IMR-90 (cell line): Measurements from ENCODE around the gene NR2C2. TPM values are rescaled to one million over a fixed set of nuclear protein-coding genes. Genes with fewer than 3 reads are reported as not detected.

Experiments
- ATAC-seq: fragments of 200-7000 bp; cut with Tn5 transposase; 2 replicates; pipeline ENCODE4 v1.9.1; 2020; ENCODE audit warnings: low read depth, mild to moderate bottlenecking, moderate library complexity
- BruUV-seq: library from RNA; stranded (reverse); fragments of 400-500 nt; replicated peaks from 2 replicates; lab custom pipeline; 2021; lab: Mats Ljungman, UMichigan
- CTCF ChIA-PET: fragments of 300-600 bp; formaldehyde crosslinking; extraction: SDS; loops from one replicate; lab custom pipeline; 2021; ENCODE audit warnings: antibody characterized with exemption; lab: Yijun Ruan, JAX
- POLR2A ChIA-PET: fragments of 300-600 bp; sonication (Branson Sonifier 250); formaldehyde crosslinking; loops from one replicate; lab custom pipeline; 2022; ENCODE audit warnings: antibody characterized with exemption; ENCODE audit not compliant: unreplicated experiment; lab: Charles Lee
- DNase-seq: peaks from one replicate; pipeline ENCODE4 v3.0.0; 2013
- H2AFZ ChIP-seq: replicated peaks from 2 replicates; pipeline ENCODE3; 2013; ENCODE audit warnings: low read length, mild to moderate bottlenecking; ENCODE audit not compliant: poor library complexity
- H2AK5ac ChIP-seq: 2 replicates; pipeline ENCODE4 v1.6.1; 2013; ENCODE audit warnings: low read depth, low read length, inconsistent platforms
- H2AK9ac ChIP-seq: replicated peaks from 2 replicates; pipeline ENCODE3; 2013; ENCODE audit warnings: mild to moderate bottlenecking, low read depth, low read length, moderate library complexity; ENCODE audit not compliant: poor library complexity
- H2BK120ac ChIP-seq: 2 replicates; pipeline ENCODE4 v1.6.1; 2013; ENCODE audit warnings: low read depth, low read length, inconsistent platforms
- H2BK15ac ChIP-seq: 3 replicates; pipeline ENCODE4 v1.6.1; 2013; ENCODE audit warnings: low read depth, low read length, inconsistent platforms
- H2BK20ac ChIP-seq: 2 replicates; pipeline ENCODE4 v1.6.1; 2013; ENCODE audit warnings: low read depth, mild to moderate bottlenecking, inconsistent platforms, low read length, moderate library complexity
- H2BK5ac ChIP-seq: 2 replicates; pipeline ENCODE4 v1.6.1; 2013; ENCODE audit warnings: mild to moderate bottlenecking, low read depth, low read length, inconsistent platforms; ENCODE audit not compliant: poor library complexity, severe bottlenecking
- H3K14ac ChIP-seq: replicated peaks from 2 replicates; pipeline ENCODE4 v1.6.1; 2013; ENCODE audit warnings: low read depth, low read length, inconsistent platforms
- H3K18ac ChIP-seq: 2 replicates; pipeline ENCODE4 v1.6.1; 2013; ENCODE audit warnings: low read depth, low read length, control low read depth
- H3K23ac ChIP-seq: 2 replicates; pipeline ENCODE4 v1.6.1; 2013; ENCODE audit warnings: low read depth, low read length, inconsistent platforms
- H3K27ac ChIP-seq: 2 replicates; pipeline ENCODE4 v1.5.1; 2013; ENCODE audit warnings: mild to moderate bottlenecking, control low read depth, low read length; ENCODE audit not compliant: insufficient read depth
- H3K27me3 ChIP-seq: 2 replicates; pipeline ENCODE4 v1.6.1; 2013; ENCODE audit warnings: low read length; ENCODE audit not compliant: control insufficient read depth, insufficient read depth
- H3K36me3 ChIP-seq: 2 replicates; pipeline ENCODE4 v1.6.1; 2013; ENCODE audit warnings: low read length, mixed read lengths; ENCODE audit not compliant: control insufficient read depth, insufficient read depth
- H3K4ac ChIP-seq: 2 replicates; pipeline ENCODE4 v1.6.1; 2013; ENCODE audit warnings: low read depth, low read length, inconsistent platforms
- H3K4me1 ChIP-seq: 2 replicates; pipeline ENCODE4 v1.6.1; 2013; ENCODE audit warnings: low read length, mixed read lengths; ENCODE audit not compliant: control insufficient read depth, insufficient read depth
- H3K4me2 ChIP-seq: 2 replicates; pipeline ENCODE4 v1.6.1; 2013; ENCODE audit warnings: low read depth, mild to moderate bottlenecking, control low read depth, low read length, moderate library complexity
- H3K4me3 ChIP-seq: 2 replicates; pipeline ENCODE4 v1.5.1; 2013; ENCODE audit warnings: low read depth, mild to moderate bottlenecking, control low read depth, low read length, moderate library complexity; ENCODE audit not compliant: insufficient read depth
- H3K56ac ChIP-seq: 2 replicates; pipeline ENCODE4 v1.6.1; 2013; ENCODE audit warnings: low read length, inconsistent platforms; ENCODE audit not compliant: insufficient read depth; ENCODE audit errors: extremely low read depth
- H3K79me1 ChIP-seq, 2 experiments: 2 replicates each; pipeline ENCODE4 v1.6.1; 2013; ENCODE audit warnings: low read length in 2 of 2, inconsistent platforms in 1 of 2, low read depth in 1 of 2
- H3K9ac ChIP-seq: 2 replicates; pipeline ENCODE4 v1.6.1; 2013; ENCODE audit warnings: low read depth, low read length, control low read depth
- H3K9me1 ChIP-seq: 2 replicates; pipeline ENCODE4 v1.6.1; 2013; ENCODE audit warnings: low read length, inconsistent platforms; ENCODE audit not compliant: insufficient read depth
- H3K9me3 ChIP-seq: 2 replicates; pipeline ENCODE4 v1.6.1; 2013; ENCODE audit warnings: low read length; ENCODE audit not compliant: control insufficient read depth, insufficient read depth
- H4K20me1 ChIP-seq: 2 replicates; pipeline ENCODE4 v1.6.1; 2013; ENCODE audit warnings: low read length, inconsistent platforms; ENCODE audit not compliant: insufficient read depth
- H4K5ac ChIP-seq: 2 replicates; pipeline ENCODE4 v1.6.1; 2013; ENCODE audit warnings: mild to moderate bottlenecking, low read depth, low read length, control low read depth
- H4K8ac ChIP-seq, 2 experiments: 2 replicates each; pipeline ENCODE4 v1.6.1; 2013; ENCODE audit warnings: low read depth in 2 of 2, low read length in 2 of 2, control low read depth in 1 of 2, inconsistent platforms in 1 of 2
- H4K91ac ChIP-seq: 2 replicates; pipeline ENCODE4 v1.6.1; 2013; ENCODE audit warnings: low read depth, low read length, inconsistent platforms; ENCODE audit not compliant: insufficient read depth
- BHLHE40 ChIP-seq: fragments of 150-350 bp; IDR thresholded peaks from 2 replicates; pipeline ENCODE4 v1.6.1; 2016; ENCODE audit warnings: mild to moderate bottlenecking, low read depth, low read length
- FOS ChIP-seq: fragments of 150-350 bp; IDR thresholded peaks from 2 replicates; pipeline ENCODE4 v1.6.1; 2016; ENCODE audit warnings: low read depth, low read length
- MAFK ChIP-seq: IDR thresholded peaks from 2 replicates; pipeline ENCODE4 v1.6.1; 2012; ENCODE audit warnings: low read depth, low read length, improper control_type of control experiment
- MAZ ChIP-seq: IDR thresholded peaks from 2 replicates; pipeline ENCODE4 v1.6.1; 2012; ENCODE audit warnings: low read depth, mild to moderate bottlenecking, low read length, improper control_type of control experiment, moderate library complexity, borderline replicate concordance
- NFE2L2 ChIP-seq: fragments of 150-350 bp; IDR thresholded peaks from 2 replicates; pipeline ENCODE4 v1.6.1; 2016; ENCODE audit warnings: low read depth, mild to moderate bottlenecking, low read length
- WGBS, 2 experiments: methylation state at CpG; one replicate each; pipeline versions ENCODE4 v1.1.5 to v1.1.7; 2013; ENCODE audit warnings: missing lambda C conversion rate in 2 of 2; ENCODE audit not compliant: insufficient read length in 1 of 2; ENCODE audit errors: extremely low coverage in 2 of 2; 5-methylcytosine and 5-hydroxymethylcytosine counted together
- dilution Hi-C: fragments of 300-500 bp; cut with HindIII; formaldehyde crosslinking; loops from one replicate; pipeline ENCODE4 v1.14.3; 2018; ENCODE audit warnings: low sequenced_read_pairs; ENCODE audit not compliant: unreplicated experiment
- in situ Hi-C: fragments of 300-500 bp; cut with MboI; formaldehyde crosslinking; loops from 3 replicates; pipeline ENCODE4 v1.14.3; 2019; ENCODE audit warnings: low sequenced_read_pairs, inconsistent platforms, mixed read lengths
- intact Hi-C: fragments of 100-400 bp; cut with micrococcal nuclease; formaldehyde crosslinking; loops from 2 replicates; pipeline ENCODE4 v1.10.0; 2022
- polyA plus RNA-seq, 3 experiments: library from polyadenylated mRNA; depleted of rRNA; stranded (reverse); fragments of >200 nt; gene quantifications; 2 replicates each; pipeline ENCODE4 v1.2.3, GENCODE V29; 2012; ENCODE audit warnings: low replicate concordance in 1 of 3
- total RNA-seq: library from RNA; depleted of rRNA; stranded (reverse); fragments of >200 nt; gene quantifications from 2 replicates; pipeline ENCODE4 v1.2.3, GENCODE V29; 2012

NR2C2 gene
- total and polyA plus RNA-seq, 2 of the 4 experiments (the other 2 are of a cell fraction) = 10.4 to 13.8 TPM

DNA sequence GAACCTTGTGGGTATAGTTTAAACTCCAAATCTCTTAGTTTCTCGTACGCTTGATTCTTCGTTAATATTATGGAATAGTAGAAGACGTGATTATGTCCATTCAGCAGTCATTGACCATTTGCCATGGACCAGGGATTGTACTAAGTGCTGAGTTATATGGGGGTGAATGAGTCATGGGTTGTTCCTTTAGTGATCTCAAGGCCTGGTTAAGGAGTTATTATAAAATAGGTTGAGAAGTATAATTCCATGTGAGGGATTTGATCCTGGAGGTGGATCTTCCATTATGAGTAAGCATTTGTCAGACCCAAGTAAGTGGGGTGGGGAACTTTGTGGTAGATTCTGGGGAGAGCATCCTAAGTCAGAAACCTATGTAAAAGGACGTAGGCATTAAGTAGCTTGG is 15.4 kb downstream of the NR2C2 start:
- Histone ChIP-seq H4K91ac (no peak overlapping the region), H2BK5ac (no peak overlapping the region), H2AK5ac (no peak overlapping the region), H3K79me1 (peaks cover 16 to 42% of the 10 kb centered on the region in 2 experiments), H4K8ac (no peak overlapping the region), H2AK9ac (no peak overlapping the region), H3K4me3 (no peak overlapping the region), H3K14ac (0 out of 2 replicates have a peak overlapping the region, but pooled peaks have one; percentile 3), H2AFZ (no peak overlapping the region), H4K5ac (no peak overlapping the region), H2BK120ac (no peak overlapping the region), H3K36me3 (no peaks in the 10 kb centered on the region), H4K20me1 (peaks cover 13% of the 10 kb centered on the region; the same call in 1 of the 2 replicates), H3K4me1 (peaks cover 2% of the 10 kb centered on the region; the same call in 1 of the 2 replicates), H3K27me3 (no peaks in the 10 kb centered on the region), H3K23ac (no peak overlapping the region), H2BK15ac (no peak overlapping the region), H2BK20ac (no peak overlapping the region), H3K27ac (no peak overlapping the region), H3K9me3 (no peaks in the 10 kb centered on the region), H3K4me2 (no peak overlapping the region), H3K18ac (no peak overlapping the region), H3K9me1 (peaks cover 3% of the 10 kb centered on the region; the same call in 1 of the 2 replicates), H3K4ac (no peak overlapping the region), H3K56ac (no peak overlapping the region), H3K9ac (no peak overlapping the region)
- TF ChIP-seq NFE2L2 (no peak), MAZ (no peak), BHLHE40 (peak; percentile 60), FOS (0 out of 2 replicates have a peak, but pooled peaks have one; percentile 5), MAFK (peak; percentile 54)
- WGBS, 2 experiments = no CpG with 5 or more reads among the region's 5 CpGs
- intact Hi-C loops (no loop called here), in situ Hi-C loops (no loop called here), dilution Hi-C loops (no loop called here)
- DNase-seq (peak; percentile 88), ATAC-seq (peak; percentile 54; the same call in 1 of the 2 replicates)
- ChIA-PET POLR2A (no interaction called here), CTCF (interaction anchor here (0.5 to 0.6 kb wide), 2 partner anchors 45 to 400 kb away, joined by 5 read pairs; no protein-coding TSS in a partner anchor)
- BruUV-seq = no TSS peak
